ENCODE data around the gene PTBP2. TPM values are rescaled to one million over a fixed set of nuclear protein-coding genes. Genes with fewer than 3 reads are reported as not detected.

PTBP2 gene
- total and polyA plus RNA-seq, 2 of the 8 experiments (the other 6 are each of a cell fraction or from before 2014, with no cell fraction given) = 24.2 to 61.7 TPM

DNA sequence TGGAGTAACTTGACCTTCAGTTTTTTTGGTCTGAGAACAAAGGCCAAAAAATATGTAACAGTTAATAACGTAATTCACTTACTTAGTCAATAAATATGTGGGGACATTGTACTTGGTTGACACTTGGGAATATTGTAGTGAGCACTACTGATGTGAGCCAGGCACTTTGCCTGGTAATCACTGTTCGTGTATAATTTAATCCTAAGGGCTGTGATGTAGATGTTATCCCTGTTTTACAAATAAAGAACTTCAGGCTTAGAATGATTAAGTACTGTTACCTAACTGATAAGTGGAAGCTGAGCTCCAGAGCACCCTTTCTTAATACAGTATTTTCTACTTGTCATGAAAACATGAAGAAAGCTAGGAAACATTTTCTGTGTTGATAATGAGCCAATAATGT is 28.0 kb downstream of the PTBP2 start:
- Histone ChIP-seq H3K27me3 (replicated peaks in 1 of 4; ENCODE audit: control insufficient read depth in 3 of 4, extremely low read depth in 1 of 4, insufficient read depth in 3 of 4, low read length in 3 of 4) (no peaks in the 10 kb centered on the region), H4K5ac (ENCODE audit: insufficient read length, low read depth, low read length) (no peak overlapping the region), H2BK5ac (ENCODE audit: low read depth, low read length) (no peak overlapping the region), H2AK5ac (ENCODE audit: low read depth, low read length) (no peak overlapping the region), H3K56ac (replicated peaks; ENCODE audit: insufficient read length, low read depth, low read length) (no peak overlapping the region), H3K4me1 (replicated peaks in 1 of 4; ENCODE audit: control insufficient read depth in 3 of 4, insufficient read depth in 4 of 4, low read length in 3 of 4) (peaks cover 0 to 3% (median 0%) of the 10 kb centered on the region in 4 experiments; a peak in 1 of 7 replicates), H3K23me2 (ENCODE audit: low read depth, low read length) (no peaks in the 10 kb centered on the region), H3K36me3 (ENCODE audit: control insufficient read depth in 2 of 4, insufficient read depth in 4 of 4, low read length in 3 of 4) (peaks cover 9 to 38% (median 26%) of the 10 kb centered on the region in 4 experiments), H3K23ac (ENCODE audit: insufficient read length) (no peak overlapping the region), H3K18ac (ENCODE audit: extremely low read depth, low read length) (no peak overlapping the region), H3K27ac (ENCODE audit: low read depth, low read length) (no peak overlapping the region), H2BK120ac (replicated peaks; ENCODE audit: low read depth, low read length) (no peak overlapping the region), H3K4ac (replicated peaks; ENCODE audit: insufficient read length, low read depth, low read length) (no peak overlapping the region), H3K79me2 (ENCODE audit: control insufficient read depth in 1 of 2, insufficient read depth in 2 of 2, low read length in 2 of 2) (peaks cover 17 to 95% of the 10 kb centered on the region in 2 experiments; a peak in 3 of 4 replicates), H3K4me3 (ENCODE audit: extremely low read depth in 1 of 4, insufficient read depth in 2 of 4, low read depth in 3 of 4, low read length in 4 of 4) (no peak overlapping the region), H2BK15ac (ENCODE audit: low read length) (no peak overlapping the region), H2AFZ (ENCODE audit: low read length) (no peak overlapping the region), H2BK12ac (ENCODE audit: low read depth, low read length) (no peak overlapping the region), H3K9me3 (ENCODE audit: insufficient read depth in 2 of 2, low read depth in 1 of 2, low read length in 1 of 2) (0 out of 4 replicates have a peak, but pooled peaks cover 0 to under 1% of the 10 kb centered on the region in 2 experiments), H4K91ac (replicated peaks; ENCODE audit: insufficient read length, low read length) (no peak overlapping the region), H3K4me2 (ENCODE audit: insufficient read depth in 1 of 2, low read depth in 2 of 2, low read length in 2 of 2) (no peak overlapping the region), H4K20me1 (replicated peaks in 1 of 2; ENCODE audit: control insufficient read depth in 1 of 2, insufficient read depth in 2 of 2, low read length in 2 of 2) (peaks cover 5 to 16% of the 10 kb centered on the region in 2 experiments), H2BK20ac (ENCODE audit: low read length) (no peak overlapping the region), H3K79me1 (ENCODE audit: low read depth, low read length) (no peaks in the 10 kb centered on the region), H3K9ac (replicated peaks in 1 of 4; ENCODE audit: extremely low read depth in 1 of 4, low read depth in 3 of 4, low read length in 3 of 4) (no peak overlapping the region), H4K8ac (ENCODE audit: extremely low read depth, insufficient read depth, low read length) (no peak overlapping the region), H3K14ac (ENCODE audit: insufficient read length) (no peak overlapping the region)
- FAIRE-seq (no peak), DNase-seq (ENCODE audit: low read depth in 1 of 2, low spot score in 2 of 2) (no peak)
- CTCF ChIA-PET (ENCODE audit: partially characterized antibody) = interaction anchor here (0.5 kb wide), 1 partner anchor 10 kb away, joined by 3 read pairs; no protein-coding TSS in a partner anchor
- 92% methylated on average over 2 of the region's 2 CpGs; no CpG with 5 or more reads in 1 of the 2 experiments for WGBS, 2 experiments (ENCODE audit: extremely low coverage in 1 of 2, insufficient coverage in 1 of 2, insufficient read length in 1 of 2, insufficient replicate concordance in 2 of 2, low coverage in 1 of 2, low lambda C conversion rate in 2 of 2, missing lambda C conversion rate in 1 of 2)
- POLR2A ChIA-PET (ENCODE audit: partially characterized antibody) = interaction anchor here (0.6 to 1.9 kb wide), 4 partner anchors 10 to 17 kb away, joined by 3 to 4 read pairs (median 3); no protein-coding TSS in a partner anchor
- TF ChIP-seq SP1 (IDR thresholded peaks at IDR 0.05; ENCODE audit: low read depth, low read length) (no peak), BCL11A (IDR thresholded peaks at IDR 0.05; ENCODE audit: low read depth in 2 of 2, low read length in 2 of 2) (no peak), KDM4A (IDR thresholded peaks at IDR 0.05; ENCODE audit: low read depth, low read length, severe bottlenecking) (no peak), NRF1 (IDR thresholded peaks at IDR 0.05; ENCODE audit: low read depth, low read length) (no peak), GTF2F1 (IDR thresholded peaks at IDR 0.05; ENCODE audit: borderline replicate concordance, low read depth, low read length) (no peak), HDAC6 (IDR thresholded peaks at IDR 0.05; ENCODE audit: low read depth, low read length) (no peak), YY1 (IDR thresholded peaks at IDR 0.05; ENCODE audit: low read depth, low read length) (no peak), CHD2 (IDR thresholded peaks at IDR 0.05; ENCODE audit: low read length) (no peak), SAP30 (IDR thresholded peaks at IDR 0.05; ENCODE audit: insufficient read depth, insufficient replicate concordance, low read length) (no peak), SUZ12 (IDR thresholded peaks at IDR 0.05; ENCODE audit: low read length) (no peak), CBX5 (IDR thresholded peaks at IDR 0.05; ENCODE audit: low read depth, low read length) (no peak)

Data from H1 (cell line).